Common myeloid progenitor, CD34-positive (primary cell): ENCODE data around the gene ERGIC3.

Source experiments
- CTCF ChIA-PET: fragments of 350-600 bp; sonication (Branson Sonifier 250); formaldehyde crosslinking; loops from one replicate; lab custom pipeline; 2021; ENCODE audit warnings: antibody characterized with exemption; lab: Charles Lee
- POLR2A ChIA-PET: fragments of 350-600 bp; sonication (Branson Sonifier 250); formaldehyde crosslinking; loops from one replicate; lab custom pipeline; 2021; ENCODE audit warnings: antibody characterized with exemption; lab: Charles Lee
- DNase-seq, 3 donors: peaks; one replicate each; pipeline versions ENCODE4 v3.0.0 to v3.0.0-alpha.2; 2013
- H3K27ac ChIP-seq, 2 experiments: 1 replicate in 1 of 2; 2 replicates in 1 of 2; pipeline ENCODE4 v1.7.0; 2013; ENCODE audit warnings: inconsistent platforms in 2 of 2, low read length in 2 of 2, mild to moderate bottlenecking in 2 of 2, low read depth in 1 of 2, moderate library complexity in 1 of 2; ENCODE audit not compliant: severe bottlenecking in 2 of 2, insufficient read depth in 1 of 2, poor library complexity in 1 of 2
- H3K27me3 ChIP-seq, 5 experiments: replicated peaks in 2 of 5; 1 replicate in 3 of 5; 2 replicates in 2 of 5; pipeline versions ENCODE4 v1.6.1 to v1.7.0; 2013; ENCODE audit warnings: low read length in 4 of 5, mild to moderate bottlenecking in 2 of 5, moderate library complexity in 2 of 5, inconsistent platforms in 1 of 5; ENCODE audit not compliant: insufficient read depth in 5 of 5, control insufficient read depth in 4 of 5
- H3K36me3 ChIP-seq, 4 experiments: 1 replicate in 2 of 4; 2 replicates in 2 of 4; pipeline versions ENCODE4 v1.6.1 to v1.7.0; 2013; ENCODE audit warnings: low read length in 3 of 4, control low read depth in 1 of 4, mild to moderate bottlenecking in 1 of 4; ENCODE audit not compliant: control insufficient read depth in 4 of 4, insufficient read depth in 4 of 4
- H3K4me1 ChIP-seq, 4 experiments: 1 replicate in 3 of 4; 2 replicates in 1 of 4; pipeline versions ENCODE4 v1.6.1 to v1.7.1; 2013; ENCODE audit warnings: low read length in 3 of 4, mild to moderate bottlenecking in 3 of 4, control low read depth in 1 of 4, inconsistent platforms in 1 of 4, moderate library complexity in 1 of 4; ENCODE audit not compliant: control insufficient read depth in 4 of 4, insufficient read depth in 4 of 4; ENCODE audit errors: control extremely low read depth in 1 of 4
- H3K4me3 ChIP-seq, 7 experiments: 1 replicate in 4 of 7; 2 replicates in 3 of 7; pipeline versions ENCODE4 v1.5.1 to v1.7.0; 2013; ENCODE audit warnings: mild to moderate bottlenecking in 7 of 7, low read length in 6 of 7, moderate library complexity in 6 of 7, inconsistent platforms in 2 of 7, low read depth in 2 of 7, control low read depth in 1 of 7; ENCODE audit not compliant: insufficient read depth in 4 of 7, control insufficient read depth in 1 of 7; ENCODE audit errors: extremely low read depth in 1 of 7
- H3K9me3 ChIP-seq, 5 experiments: 1 replicate in 4 of 5; 2 replicates in 1 of 5; pipeline versions ENCODE4 v1.6.1 to v1.7.1; 2013; ENCODE audit warnings: low read length in 4 of 5, mild to moderate bottlenecking in 2 of 5, inconsistent platforms in 1 of 5, low read depth in 1 of 5, moderate library complexity in 1 of 5; ENCODE audit not compliant: control insufficient read depth in 4 of 5, insufficient read depth in 2 of 5; ENCODE audit errors: control extremely low read depth in 1 of 5
- WGBS: methylation state at CpG from one replicate; pipeline ENCODE4 v1.1.5; 2013; ENCODE audit not compliant: insufficient coverage; 5-methylcytosine and 5-hydroxymethylcytosine counted together

Gene ERGIC3

DNA sequence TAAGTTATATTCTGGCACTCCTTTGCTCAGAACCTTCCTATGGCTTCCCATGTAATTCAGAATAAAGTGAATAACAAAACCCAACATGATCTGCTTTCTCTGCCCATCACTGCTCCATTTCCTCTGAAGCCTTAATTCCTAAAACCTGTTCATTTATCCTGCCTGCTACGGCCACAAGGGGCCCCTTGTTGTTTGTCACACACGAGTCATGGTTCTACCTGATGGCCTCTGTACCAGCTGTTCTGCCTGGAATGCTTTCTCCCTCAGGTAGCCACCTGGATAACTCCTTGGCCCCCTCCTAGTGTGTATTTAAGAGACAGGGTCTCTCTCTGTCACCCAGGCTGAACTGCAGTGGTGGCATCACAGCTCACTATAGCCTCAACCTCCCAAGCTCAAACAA, 26.8 kb downstream of the ERGIC3 start:
- ChIA-PET POLR2A (no interaction called here), CTCF (interaction anchor here (0.8 to 1.8 kb wide), 4 partner anchors 49 to 1320 kb away, joined by 3 to 5 read pairs (median 4); no protein-coding TSS in a partner anchor)
- Histone ChIP-seq H3K4me3 (no peak overlapping the region), H3K27me3 (no peaks in the 10 kb centered on the region), H3K9me3 (peaks cover 0 to 5% (median 2%) of the 10 kb centered on the region in 5 experiments), H3K27ac (no peak overlapping the region), H3K36me3 (no peaks in the 10 kb centered on the region), H3K4me1 (no peaks in the 10 kb centered on the region)
- DNase-seq: peak; percentile 22 to 48 (median 40)
- 16% methylated on average over 2 of the region's 2 CpGs for WGBS

GRCh38 chr20:35571555-35571954, 29.7 kb downstream of the ERGIC3 start:
- H3K9me3 ChIP-seq: peaks cover 0 to 5% (median 2%) of the 10 kb centered on the region in 5 experiments
- H3K36me3 ChIP-seq: no peaks in the 10 kb centered on the region
- H3K4me3 ChIP-seq: no peak overlapping the region
- CTCF ChIA-PET: interaction anchor here (0.9 to 2.1 kb wide), 2 partner anchors 30 to 48 kb away, joined by 4 to 6 read pairs; no protein-coding TSS in a partner anchor
- H3K27ac ChIP-seq: no peak overlapping the region
- POLR2A ChIA-PET: no interaction called here
- H3K4me1 ChIP-seq: no peaks in the 10 kb centered on the region
- DNase-seq: no peak
- H3K27me3 ChIP-seq: no peaks in the 10 kb centered on the region

- Histone ChIP-seq H3K36me3 (no peaks in the 10 kb centered on the region), H3K27me3 (no peaks in the 10 kb centered on the region), H3K4me3 (no peak overlapping the region), H3K4me1 (no peaks in the 10 kb centered on the region), H3K27ac (no peak overlapping the region), H3K9me3 (peaks cover 0 to 5% (median 2%) of the 10 kb centered on the region in 5 experiments)
- WGBS: 100% methylated on average over 3 of the region's 4 CpGs
- ChIA-PET CTCF (interaction anchor here (1.1 to 2.1 kb wide), 2 partner anchors 19 to 46 kb away, joined by 3 to 6 read pairs; no protein-coding TSS in a partner anchor), POLR2A (no interaction called here)
- DNase-seq: peak in 1 of 3 donors; percentile 17
These were observed 31.0 kb downstream of the ERGIC3 start for GRCh38 chr20:35572838-35573237.

DNA sequence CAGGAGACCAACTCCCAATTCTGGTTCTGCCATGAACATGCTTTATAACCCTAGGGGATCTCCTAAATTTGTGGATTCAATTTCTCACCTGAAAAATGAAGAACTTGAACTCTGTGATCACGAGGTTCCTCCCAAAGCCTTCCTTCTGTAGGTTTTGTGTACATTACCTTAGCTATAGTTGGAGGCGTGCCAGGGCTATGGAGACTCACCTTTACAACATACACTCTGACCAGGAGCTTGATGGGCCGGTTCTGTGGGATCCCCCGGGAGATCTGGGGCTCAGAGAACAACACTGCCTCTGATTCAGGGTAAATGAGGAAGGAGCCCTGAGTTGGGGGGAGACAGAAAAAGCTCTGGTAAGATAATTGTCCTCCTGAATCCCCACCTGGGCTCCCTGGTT, 34.1 kb downstream of the ERGIC3 start:
- H3K36me3 ChIP-seq: no peaks in the 10 kb centered on the region
- no peaks in the 10 kb centered on the region for H3K4me1 ChIP-seq
- no peak for DNase-seq
- 100% methylated on average over 1 of the region's 4 CpGs for WGBS
- POLR2A ChIA-PET: no interaction called here
- H3K9me3 ChIP-seq: peaks cover 0 to 5% (median 2%) of the 10 kb centered on the region in 5 experiments
- no peak overlapping the region for H3K4me3 ChIP-seq
- CTCF ChIA-PET: no interaction called here
- no peaks in the 10 kb centered on the region for H3K27me3 ChIP-seq
- H3K27ac ChIP-seq: no peak overlapping the region

- Histone ChIP-seq H3K4me1 (no peaks in the 10 kb centered on the region), H3K27ac (no peak overlapping the region), H3K36me3 (no peaks in the 10 kb centered on the region), H3K4me3 (no peak overlapping the region), H3K9me3 (peaks cover 0 to 6% (median 4%) of the 10 kb centered on the region in 5 experiments), H3K27me3 (no peaks in the 10 kb centered on the region)
- WGBS: 72% methylated on average over 2 of the region's 3 CpGs
- POLR2A ChIA-PET: no interaction called here
- no peak for DNase-seq
- CTCF ChIA-PET: no interaction called here
These were observed 34.9 kb downstream of the ERGIC3 start for GRCh38 chr20:35576816-35577215.

- Histone ChIP-seq H3K27ac (no peak overlapping the region), H3K27me3 (no peaks in the 10 kb centered on the region), H3K9me3 (peaks cover 0 to 5% (median 4%) of the 10 kb centered on the region in 5 experiments), H3K4me1 (no peaks in the 10 kb centered on the region), H3K36me3 (no peaks in the 10 kb centered on the region), H3K4me3 (no peak overlapping the region)
- 97% methylated on average over 4 of the region's 8 CpGs for WGBS
- CTCF ChIA-PET: interaction anchor here (1.0 kb wide), 1 partner anchor 17 kb away, joined by 3 read pairs; no protein-coding TSS in a partner anchor
- DNase-seq: no peak
- POLR2A ChIA-PET: no interaction called here
These were observed 36.6 kb downstream of the ERGIC3 start for GRCh38 chr20:35578469-35578868.

DNA sequence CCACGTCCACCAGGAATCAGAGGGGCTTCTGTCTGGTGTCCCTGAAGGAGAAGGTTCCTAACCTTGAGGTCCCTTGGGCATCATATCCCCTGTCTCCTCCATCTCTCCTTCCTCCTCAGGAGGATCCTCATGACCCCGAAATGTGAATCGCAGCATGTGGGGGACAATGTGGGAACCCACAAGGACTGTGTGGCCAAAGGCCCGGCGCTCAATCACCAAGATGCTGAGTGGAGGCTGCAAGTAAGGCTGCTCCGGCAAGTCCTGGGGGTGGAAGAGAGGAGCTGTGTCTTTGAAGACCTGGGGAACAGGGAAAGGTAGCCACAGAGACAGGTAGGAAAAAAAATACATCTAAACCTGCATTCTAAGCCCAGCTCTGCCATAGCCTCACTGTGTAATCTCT, 37.3 kb downstream of the ERGIC3 start:
- no peak for DNase-seq
- ChIA-PET CTCF (interaction anchor here (0.8 to 1.0 kb wide), 2 partner anchors 10 to 17 kb away, joined by 3 read pairs; no protein-coding TSS in a partner anchor), POLR2A (no interaction called here)
- 100% methylated on average over 4 of the region's 6 CpGs for WGBS
- H3K4me3 ChIP-seq: no peak overlapping the region
- peaks cover 0 to 5% (median 4%) of the 10 kb centered on the region in 5 experiments for H3K9me3 ChIP-seq
- no peaks in the 10 kb centered on the region for H3K4me1 ChIP-seq
- H3K27ac ChIP-seq: no peak overlapping the region
- no peaks in the 10 kb centered on the region for H3K36me3 ChIP-seq
- H3K27me3 ChIP-seq: no peaks in the 10 kb centered on the region
